HEK293T (cell line): ENCODE results near the gene PRELID3B.

Source experiments
- ARNT ChIP-seq: fragments of 450-650 bp; IDR thresholded peaks from 2 replicates; pipeline ENCODE4 v1.6.1; 2017; ENCODE audit warnings: mild to moderate bottlenecking
- BHLHE40 ChIP-seq: fragments of 450-650 bp; IDR thresholded peaks from 2 replicates; pipeline ENCODE4 v1.6.1; 2016; ENCODE audit warnings: mild to moderate bottlenecking, moderate library complexity, borderline replicate concordance
- ELF4 ChIP-seq: fragments of 450-650 bp; IDR thresholded peaks from 2 replicates; pipeline ENCODE4 v1.6.1; 2017; ENCODE audit warnings: antibody characterized with exemption
- FOXA1 ChIP-seq: fragments of 450-650 bp; IDR thresholded peaks from 2 replicates; pipeline ENCODE4 v1.6.1; 2016; ENCODE audit warnings: mild to moderate bottlenecking
- FOXK2 ChIP-seq: fragments of 450-650 bp; IDR thresholded peaks from 2 replicates; pipeline ENCODE4 v1.6.1; 2016; ENCODE audit warnings: mild to moderate bottlenecking
- FOXM1 ChIP-seq: fragments of 450-650 bp; IDR thresholded peaks from 2 replicates; pipeline ENCODE4 v1.6.1; 2017; ENCODE audit warnings: mild to moderate bottlenecking, borderline replicate concordance
- HDGF ChIP-seq: fragments of 450-650 bp; IDR thresholded peaks from 2 replicates; pipeline ENCODE4 v1.6.1; 2017; ENCODE audit warnings: antibody characterized with exemption, borderline replicate concordance
- L3MBTL2 ChIP-seq: fragments of 450-650 bp; conservative IDR thresholded peaks from 2 replicates; pipeline ENCODE4 v1.6.1; 2016; ENCODE audit warnings: mild to moderate bottlenecking
- LEF1 ChIP-seq: fragments of 450-650 bp; IDR thresholded peaks from 2 replicates; pipeline ENCODE4 v1.6.1; 2017; ENCODE audit warnings: mild to moderate bottlenecking, borderline replicate concordance
- PKNOX1 ChIP-seq: fragments of 450-650 bp; IDR thresholded peaks from 2 replicates; pipeline ENCODE4 v1.6.1; 2016
- SP1 ChIP-seq: fragments of 450-650 bp; IDR thresholded peaks from 2 replicates; pipeline ENCODE4 v1.6.1; 2017
- SUZ12 ChIP-seq: fragments of 450-650 bp; IDR thresholded peaks from 2 replicates; pipeline ENCODE4 v1.6.1; 2016; ENCODE audit warnings: mild to moderate bottlenecking
- ZNF384 ChIP-seq: fragments of 450-650 bp; IDR thresholded peaks from 2 replicates; pipeline ENCODE4 v1.6.1; 2016

- TF ChIP-seq PKNOX1 (no peak), SP1 (no peak), ARNT (no peak), LEF1 (no peak), FOXM1 (no peak), BHLHE40 (no peak), SUZ12 (no peak), ELF4 (no peak), ZNF384 (no peak), FOXK2 (no peak), HDGF (no peak), L3MBTL2 (no peak), FOXA1 (no peak)
Measured at GRCh38 chr20:59016795-59017492, 25.6 kb downstream of the PRELID3B start.
